Adrenal gland (tissue), 5 donors: ENCODE measurements around the gene SUCLG2.

Experiments used
- CTCF ChIP-seq, 6 experiments: fragments of 450-650 bp in 4 of 6; fragments of 200-600 bp in 2 of 6; sonication (generic) in 1 of 6; IDR thresholded peaks; 1 replicate in 5 of 6; 2 replicates in 1 of 6; pipeline versions ENCODE4 v1.5.1 to v1.8.0; 2016 to 2021; ENCODE audit warnings: antibody characterized with exemption in 6 of 6, mild to moderate bottlenecking in 2 of 6, moderate library complexity in 1 of 6
- POLR2A ChIP-seq, 2 donors: fragments of 450-650 bp; IDR thresholded peaks; one replicate each; pipeline ENCODE4 v1.6.1; 2017; ENCODE audit warnings: antibody characterized with exemption in 2 of 2, mild to moderate bottlenecking in 2 of 2, moderate library complexity in 1 of 2
- donor health status: DM: no; HTN: no; CAD: no.

- TF ChIP-seq CTCF (IDR thresholded peaks at IDR 0.05) (no peak), POLR2A (IDR thresholded peaks at IDR 0.05) (no peak)
Measured at GRCh38 chr3:67561667-67562394, 92.6 kb downstream of the SUCLG2 start.
